ENCODE results near the gene SUSD4. TPM values are rescaled to one million over a fixed set of nuclear protein-coding genes. Genes with fewer than 3 reads are reported as not detected.

SUSD4 gene
- polyA plus RNA-seq, 1 of the 3 experiments (the other 2 are of a cell fraction) = 0.31 TPM

GRCh38 chr1:223199094-223199647 is 164.8 kb downstream of the SUSD4 start:
- TF ChIP-seq ELF1 (IDR thresholded peaks at IDR 0.05) (no peak), MEF2A (IDR thresholded peaks at IDR 0.05; ENCODE audit: borderline replicate concordance, low read depth) (no peak), GATA2 (CRISPR knock-in tag; IDR thresholded peaks at IDR 0.05) (no peak), PBX3 (IDR thresholded peaks at IDR 0.05) (no peak), YY1 (IDR thresholded peaks at IDR 0.05; ENCODE audit: low read depth) (no peak), TCF12 (IDR thresholded peaks at IDR 0.05) (no peak), SIN3A (IDR thresholded peaks at IDR 0.05; ENCODE audit: borderline replicate concordance, low read depth, low read length) (no peak), MAX (IDR thresholded peaks at IDR 0.05; ENCODE audit: low read depth) (no peak), EP300 (IDR thresholded peaks at IDR 0.05; ENCODE audit: borderline replicate concordance in 1 of 2, low read depth in 1 of 2, low read length in 1 of 2) (no peak), TEAD4 (IDR thresholded peaks at IDR 0.05; ENCODE audit: borderline replicate concordance, insufficient read depth) (no peak), POLR2AphosphoS5 (IDR thresholded peaks at IDR 0.05; ENCODE audit: low read depth, low read length) (no peak), EZH2phosphoT487 (IDR thresholded peaks at IDR 0.05; ENCODE audit: borderline replicate concordance, low read depth) (no peak), NFIC (IDR thresholded peaks at IDR 0.05; ENCODE audit: borderline replicate concordance) (no peak), RFX5 (IDR thresholded peaks at IDR 0.05; ENCODE audit: low read length) (no peak)
- DNase-seq = no peak
- Histone ChIP-seq H4K20me1 (ENCODE audit: insufficient read depth) (no peaks in the 10 kb centered on the region), H3K4me1 (ENCODE audit: control insufficient read depth in 1 of 2, insufficient read depth in 2 of 2, low read depth in 1 of 2, low read length in 1 of 2) (no peaks in the 10 kb centered on the region), H3K27me3 (ENCODE audit: insufficient read depth) (no peaks in the 10 kb centered on the region; the same call in 1 of the 2 replicates), H3K9me3 (no peaks in the 10 kb centered on the region), H3K79me2 (ENCODE audit: insufficient read depth) (no peaks in the 10 kb centered on the region), H3K27ac (ENCODE audit: low read depth in 2 of 2, low read length in 1 of 2) (no peak overlapping the region), H3K36me3 (replicated peaks in 1 of 2; ENCODE audit: control insufficient read depth in 1 of 2, insufficient read depth in 2 of 2, low read length in 1 of 2) (no peaks in the 10 kb centered on the region), H3F3A (replicated peaks; ENCODE audit: insufficient read depth) (no peaks in the 10 kb centered on the region), H2AFZ (ENCODE audit: low read depth) (no peak overlapping the region), H3K4me2 (no peak overlapping the region), H3K9ac (no peak overlapping the region), H3K9me2 (no peaks in the 10 kb centered on the region), H3K4me3 (ENCODE audit: low read depth in 2 of 2, low read length in 1 of 2) (no peak overlapping the region)
- WGBS (ENCODE audit: low lambda C conversion rate) = 52% methylated on average over 2 of the region's 2 CpGs
- ChIA-PET CTCF (no interaction called here), POLR2A (no interaction called here)

GRCh38 chr1:223198628-223198965 is 165.4 kb downstream of the SUSD4 start:
- TF ChIP-seq MXI1 (IDR thresholded peaks at IDR 0.05; ENCODE audit: low read depth, low read length) (no peak), MAX (IDR thresholded peaks at IDR 0.05; ENCODE audit: low read depth) (no peak), NFIC (IDR thresholded peaks at IDR 0.05; ENCODE audit: borderline replicate concordance) (no peak), ELF1 (IDR thresholded peaks at IDR 0.05) (no peak), GATA2 (CRISPR knock-in tag; IDR thresholded peaks at IDR 0.05) (no peak), RAD21 (IDR thresholded peaks at IDR 0.05; ENCODE audit: low read length) (no peak), POLR2AphosphoS5 (IDR thresholded peaks at IDR 0.05; ENCODE audit: low read depth, low read length) (no peak), RFX5 (IDR thresholded peaks at IDR 0.05; ENCODE audit: low read length) (no peak), FOXJ3 (CRISPR knock-in tag; IDR thresholded peaks at IDR 0.05) (no peak), TAF1 (IDR thresholded peaks at IDR 0.05; ENCODE audit: borderline replicate concordance, low read depth, low read length) (no peak), EP300 (IDR thresholded peaks at IDR 0.05; ENCODE audit: borderline replicate concordance in 1 of 2, low read depth in 1 of 2, low read length in 1 of 2) (no peak), NRF1 (IDR thresholded peaks at IDR 0.05; ENCODE audit: low read depth, low read length) (no peak), JUND (IDR thresholded peaks at IDR 0.05) (no peak), FOSL2 (IDR thresholded peaks at IDR 0.05; ENCODE audit: borderline replicate concordance, low read depth) (no peak), EZH2phosphoT487 (IDR thresholded peaks at IDR 0.05; ENCODE audit: borderline replicate concordance, low read depth) (no peak), TCF12 (IDR thresholded peaks at IDR 0.05) (no peak)
- TF ChIP-seq, protein P1, sequence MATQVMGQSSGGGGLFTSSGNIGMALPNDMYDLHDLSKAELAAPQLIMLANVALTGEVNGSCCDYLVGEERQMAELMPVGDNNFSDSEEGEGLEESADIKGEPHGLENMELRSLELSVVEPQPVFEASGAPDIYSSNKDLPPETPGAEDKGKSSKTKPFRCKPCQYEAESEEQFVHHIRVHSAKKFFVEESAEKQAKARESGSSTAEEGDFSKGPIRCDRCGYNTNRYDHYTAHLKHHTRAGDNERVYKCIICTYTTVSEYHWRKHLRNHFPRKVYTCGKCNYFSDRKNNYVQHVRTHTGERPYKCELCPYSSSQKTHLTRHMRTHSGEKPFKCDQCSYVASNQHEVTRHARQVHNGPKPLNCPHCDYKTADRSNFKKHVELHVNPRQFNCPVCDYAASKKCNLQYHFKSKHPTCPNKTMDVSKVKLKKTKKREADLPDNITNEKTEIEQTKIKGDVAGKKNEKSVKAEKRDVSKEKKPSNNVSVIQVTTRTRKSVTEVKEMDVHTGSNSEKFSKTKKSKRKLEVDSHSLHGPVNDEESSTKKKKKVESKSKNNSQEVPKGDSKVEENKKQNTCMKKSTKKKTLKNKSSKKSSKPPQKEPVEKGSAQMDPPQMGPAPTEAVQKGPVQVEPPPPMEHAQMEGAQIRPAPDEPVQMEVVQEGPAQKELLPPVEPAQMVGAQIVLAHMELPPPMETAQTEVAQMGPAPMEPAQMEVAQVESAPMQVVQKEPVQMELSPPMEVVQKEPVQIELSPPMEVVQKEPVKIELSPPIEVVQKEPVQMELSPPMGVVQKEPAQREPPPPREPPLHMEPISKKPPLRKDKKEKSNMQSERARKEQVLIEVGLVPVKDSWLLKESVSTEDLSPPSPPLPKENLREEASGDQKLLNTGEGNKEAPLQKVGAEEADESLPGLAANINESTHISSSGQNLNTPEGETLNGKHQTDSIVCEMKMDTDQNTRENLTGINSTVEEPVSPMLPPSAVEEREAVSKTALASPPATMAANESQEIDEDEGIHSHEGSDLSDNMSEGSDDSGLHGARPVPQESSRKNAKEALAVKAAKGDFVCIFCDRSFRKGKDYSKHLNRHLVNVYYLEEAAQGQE (IDR thresholded peaks at IDR 0.05; ENCODE audit: low read depth, low read length) = no peak
- Histone ChIP-seq H3K27me3 (ENCODE audit: insufficient read depth) (no peaks in the 10 kb centered on the region; the same call in 1 of the 2 replicates), H3K9me3 (no peaks in the 10 kb centered on the region), H3K4me2 (no peak overlapping the region), H3K9ac (no peak overlapping the region), H4K20me1 (ENCODE audit: insufficient read depth) (no peaks in the 10 kb centered on the region), H2AFZ (ENCODE audit: low read depth) (no peak overlapping the region), H3K9me2 (no peaks in the 10 kb centered on the region), H3F3A (replicated peaks; ENCODE audit: insufficient read depth) (no peaks in the 10 kb centered on the region), H3K79me2 (ENCODE audit: insufficient read depth) (no peaks in the 10 kb centered on the region), H3K4me3 (ENCODE audit: low read depth in 2 of 2, low read length in 1 of 2) (no peak overlapping the region), H3K27ac (ENCODE audit: low read depth in 2 of 2, low read length in 1 of 2) (no peak overlapping the region), H3K36me3 (replicated peaks in 1 of 2; ENCODE audit: control insufficient read depth in 1 of 2, insufficient read depth in 2 of 2, low read length in 1 of 2) (no peaks in the 10 kb centered on the region), H3K4me1 (ENCODE audit: control insufficient read depth in 1 of 2, insufficient read depth in 2 of 2, low read depth in 1 of 2, low read length in 1 of 2) (no peaks in the 10 kb centered on the region)
- 48% methylated on average over 3 of the region's 3 CpGs for whole genome bisulfite sequencing (ENCODE audit: low lambda C conversion rate)
- POLR2A ChIA-PET = no interaction called here
- CTCF ChIA-PET = no interaction called here
- no peak for DNase-seq

Data from SK-N-SH (cell line).